ENCODE measurements around the gene PARD6B. TPM values are rescaled to one million over a fixed set of nuclear protein-coding genes. Genes with fewer than 3 reads are reported as not detected.
A peak's percentile ranks its signal among the peaks of the same experiment; 100 is the strongest.

The PARD6B gene
- total and polyA plus RNA-seq, 2 of the 13 experiments (the other 11 are each of a cell fraction or from before 2014, with no cell fraction given) = 6.9 to 22.2 TPM

DNA sequence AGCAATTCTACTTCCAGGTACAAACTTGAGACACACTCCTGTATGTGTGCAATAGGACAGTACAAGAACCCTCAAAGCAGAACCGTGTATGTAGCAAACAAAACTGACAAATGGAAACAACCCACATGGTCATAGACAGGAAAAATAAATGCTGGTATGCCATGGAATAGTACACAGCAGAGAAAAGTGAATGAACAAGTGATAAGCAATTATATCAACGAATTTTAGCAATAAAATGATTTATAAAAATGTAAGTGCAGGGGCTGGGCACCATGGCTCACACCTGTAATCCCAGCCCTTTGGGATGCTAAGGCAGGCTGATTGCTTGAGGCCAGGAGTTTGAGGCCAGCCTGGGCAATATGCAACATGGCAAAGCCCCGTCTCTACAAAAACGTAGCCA is 49.3 kb upstream of the PARD6B start (continued):
- TF ChIP-seq, protein P1, sequence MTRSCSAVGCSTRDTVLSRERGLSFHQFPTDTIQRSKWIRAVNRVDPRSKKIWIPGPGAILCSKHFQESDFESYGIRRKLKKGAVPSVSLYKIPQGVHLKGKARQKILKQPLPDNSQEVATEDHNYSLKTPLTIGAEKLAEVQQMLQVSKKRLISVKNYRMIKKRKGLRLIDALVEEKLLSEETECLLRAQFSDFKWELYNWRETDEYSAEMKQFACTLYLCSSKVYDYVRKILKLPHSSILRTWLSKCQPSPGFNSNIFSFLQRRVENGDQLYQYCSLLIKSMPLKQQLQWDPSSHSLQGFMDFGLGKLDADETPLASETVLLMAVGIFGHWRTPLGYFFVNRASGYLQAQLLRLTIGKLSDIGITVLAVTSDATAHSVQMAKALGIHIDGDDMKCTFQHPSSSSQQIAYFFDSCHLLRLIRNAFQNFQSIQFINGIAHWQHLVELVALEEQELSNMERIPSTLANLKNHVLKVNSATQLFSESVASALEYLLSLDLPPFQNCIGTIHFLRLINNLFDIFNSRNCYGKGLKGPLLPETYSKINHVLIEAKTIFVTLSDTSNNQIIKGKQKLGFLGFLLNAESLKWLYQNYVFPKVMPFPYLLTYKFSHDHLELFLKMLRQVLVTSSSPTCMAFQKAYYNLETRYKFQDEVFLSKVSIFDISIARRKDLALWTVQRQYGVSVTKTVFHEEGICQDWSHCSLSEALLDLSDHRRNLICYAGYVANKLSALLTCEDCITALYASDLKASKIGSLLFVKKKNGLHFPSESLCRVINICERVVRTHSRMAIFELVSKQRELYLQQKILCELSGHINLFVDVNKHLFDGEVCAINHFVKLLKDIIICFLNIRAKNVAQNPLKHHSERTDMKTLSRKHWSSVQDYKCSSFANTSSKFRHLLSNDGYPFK (CRISPR knock-in tag; IDR thresholded peaks at IDR 0.05; ENCODE audit: borderline replicate concordance) = no peak
- no peak for TF ChIP-seq KLF12 (CRISPR knock-in tag; IDR thresholded peaks at IDR 0.05; ENCODE audit: borderline replicate concordance)
- TF ChIP-seq, protein P2, sequence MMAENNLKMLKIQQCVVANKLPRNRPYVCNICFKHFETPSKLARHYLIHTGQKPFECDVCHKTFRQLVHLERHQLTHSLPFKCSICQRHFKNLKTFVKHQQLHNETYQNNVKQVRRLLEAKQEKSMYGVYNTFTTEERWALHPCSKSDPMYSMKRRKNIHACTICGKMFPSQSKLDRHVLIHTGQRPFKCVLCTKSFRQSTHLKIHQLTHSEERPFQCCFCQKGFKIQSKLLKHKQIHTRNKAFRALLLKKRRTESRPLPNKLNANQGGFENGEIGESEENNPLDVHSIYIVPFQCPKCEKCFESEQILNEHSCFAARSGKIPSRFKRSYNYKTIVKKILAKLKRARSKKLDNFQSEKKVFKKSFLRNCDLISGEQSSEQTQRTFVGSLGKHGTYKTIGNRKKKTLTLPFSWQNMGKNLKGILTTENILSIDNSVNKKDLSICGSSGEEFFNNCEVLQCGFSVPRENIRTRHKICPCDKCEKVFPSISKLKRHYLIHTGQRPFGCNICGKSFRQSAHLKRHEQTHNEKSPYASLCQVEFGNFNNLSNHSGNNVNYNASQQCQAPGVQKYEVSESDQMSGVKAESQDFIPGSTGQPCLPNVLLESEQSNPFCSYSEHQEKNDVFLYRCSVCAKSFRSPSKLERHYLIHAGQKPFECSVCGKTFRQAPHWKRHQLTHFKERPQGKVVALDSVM (CRISPR knock-in tag; IDR thresholded peaks at IDR 0.05) = 0 out of 2 replicates have a peak, but pooled peaks have one; percentile 9
- TF ChIP-seq ZNF83 (CRISPR knock-in tag; IDR thresholded peaks at IDR 0.05; ENCODE audit: borderline replicate concordance) = no peak
- no peak for TF ChIP-seq JUNB (CRISPR knock-in tag; IDR thresholded peaks at IDR 0.05; ENCODE audit: borderline replicate concordance)
- no peak for TF ChIP-seq ELF1 (CRISPR knock-in tag; IDR thresholded peaks at IDR 0.05)
- TF ChIP-seq ZNF24 (IDR thresholded peaks at IDR 0.05) = peak; percentile 79; the same call in 1 of the 2 replicates

DNA sequence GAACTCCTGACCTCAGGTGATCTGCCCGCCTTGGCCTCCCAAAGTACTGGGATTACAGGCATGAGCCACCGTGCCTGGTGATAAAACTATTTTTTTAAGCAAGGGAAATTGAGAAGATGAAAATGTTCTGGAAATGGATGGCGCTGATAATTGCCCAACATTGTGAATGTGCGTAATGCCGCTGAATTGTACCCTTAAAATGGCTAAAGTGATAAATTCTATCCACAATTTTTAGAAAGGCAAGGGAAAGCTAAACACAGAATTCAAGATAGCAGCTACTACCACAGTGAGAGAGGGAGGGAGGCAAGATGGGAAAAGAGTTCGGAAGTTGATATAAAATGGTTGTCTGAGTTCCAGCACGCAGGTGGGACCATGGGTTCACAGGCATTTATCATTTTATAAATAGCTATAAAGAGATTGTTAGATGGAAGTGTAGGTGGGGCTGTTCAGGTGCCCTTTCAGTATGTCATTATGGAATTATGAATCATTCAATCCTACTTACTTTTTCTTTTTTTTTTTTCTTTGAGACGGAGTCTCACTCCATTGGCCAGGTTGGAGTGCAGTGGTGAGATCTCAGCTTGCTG is 48.3 kb upstream of the PARD6B start:
- H3K4me2 ChIP-seq (ENCODE audit: low read depth, low read length) = no peak overlapping the region
- H2AFZ ChIP-seq (ENCODE audit: low read length) = no peak overlapping the region
- no peaks in the 10 kb centered on the region for H4K20me1 ChIP-seq (ENCODE audit: insufficient read depth, low read length)
- H3K27ac ChIP-seq (ENCODE audit: extremely low read length, insufficient read depth, low read length) = no peak overlapping the region
- no peak overlapping the region for H3K4me3 ChIP-seq (replicated peaks in 1 of 3; ENCODE audit: insufficient read depth in 1 of 3, low read depth in 2 of 3, low read length in 3 of 3)
- intact Hi-C loops (cut with micrococcal nuclease; ENCODE audit: unreplicated experiment) (no loop called here), in situ Hi-C loops (cut with HindIII; ENCODE audit: extremely low pct_ligation_motif_present, low pct_unique_long_range_greater_than_20kb) (no loop called here)
- FAIRE-seq = no peak
- ChIA-PET POLR2A (no interaction called here), CTCF (ENCODE audit: low intra/inter-chr PET ratio, low total read pairs) (no interaction called here)
- DNase-seq (ENCODE audit: low spot score) = no peak
- H3K9ac ChIP-seq (ENCODE audit: insufficient read depth, low read depth, low read length) = no peak overlapping the region
- no peak for ATAC-seq
- H3K27me3 ChIP-seq (ENCODE audit: control insufficient read depth in 1 of 2, insufficient read depth in 2 of 2, low read length in 2 of 2) = no peaks in the 10 kb centered on the region
- no peaks in the 10 kb centered on the region for H3K9me3 ChIP-seq (ENCODE audit: low read length)
- peaks cover 39% of the 10 kb centered on the region for H3K4me1 ChIP-seq (ENCODE audit: insufficient read depth, low read length)
- no peaks in the 10 kb centered on the region for H3K36me3 ChIP-seq (replicated peaks in 1 of 2; ENCODE audit: control insufficient read depth in 1 of 2, insufficient read depth in 2 of 2, low read length in 2 of 2)
- no peaks in the 10 kb centered on the region for H3K79me2 ChIP-seq (ENCODE audit: insufficient read depth, low read length)
- BruUV-seq (replicated peaks) = no TSS peak
- 74% methylated on average over 8 of the region's 8 CpGs for WGBS (ENCODE audit: low lambda C conversion rate)
- TF ChIP-seq, protein P3, sequence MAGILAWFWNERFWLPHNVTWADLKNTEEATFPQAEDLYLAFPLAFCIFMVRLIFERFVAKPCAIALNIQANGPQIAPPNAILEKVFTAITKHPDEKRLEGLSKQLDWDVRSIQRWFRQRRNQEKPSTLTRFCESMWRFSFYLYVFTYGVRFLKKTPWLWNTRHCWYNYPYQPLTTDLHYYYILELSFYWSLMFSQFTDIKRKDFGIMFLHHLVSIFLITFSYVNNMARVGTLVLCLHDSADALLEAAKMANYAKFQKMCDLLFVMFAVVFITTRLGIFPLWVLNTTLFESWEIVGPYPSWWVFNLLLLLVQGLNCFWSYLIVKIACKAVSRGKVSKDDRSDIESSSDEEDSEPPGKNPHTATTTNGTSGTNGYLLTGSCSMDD (CRISPR knock-in tag; IDR thresholded peaks at IDR 0.05) = no peak
- no peak for TF ChIP-seq ESRRA (CRISPR knock-in tag; IDR thresholded peaks at IDR 0.05; ENCODE audit: low read depth)
- TF ChIP-seq, protein P4, sequence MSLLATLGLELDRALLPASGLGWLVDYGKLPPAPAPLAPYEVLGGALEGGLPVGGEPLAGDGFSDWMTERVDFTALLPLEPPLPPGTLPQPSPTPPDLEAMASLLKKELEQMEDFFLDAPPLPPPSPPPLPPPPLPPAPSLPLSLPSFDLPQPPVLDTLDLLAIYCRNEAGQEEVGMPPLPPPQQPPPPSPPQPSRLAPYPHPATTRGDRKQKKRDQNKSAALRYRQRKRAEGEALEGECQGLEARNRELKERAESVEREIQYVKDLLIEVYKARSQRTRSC (CRISPR knock-in tag; IDR thresholded peaks at IDR 0.05; ENCODE audit: low read depth) = no peak
- TF ChIP-seq, protein P5, sequence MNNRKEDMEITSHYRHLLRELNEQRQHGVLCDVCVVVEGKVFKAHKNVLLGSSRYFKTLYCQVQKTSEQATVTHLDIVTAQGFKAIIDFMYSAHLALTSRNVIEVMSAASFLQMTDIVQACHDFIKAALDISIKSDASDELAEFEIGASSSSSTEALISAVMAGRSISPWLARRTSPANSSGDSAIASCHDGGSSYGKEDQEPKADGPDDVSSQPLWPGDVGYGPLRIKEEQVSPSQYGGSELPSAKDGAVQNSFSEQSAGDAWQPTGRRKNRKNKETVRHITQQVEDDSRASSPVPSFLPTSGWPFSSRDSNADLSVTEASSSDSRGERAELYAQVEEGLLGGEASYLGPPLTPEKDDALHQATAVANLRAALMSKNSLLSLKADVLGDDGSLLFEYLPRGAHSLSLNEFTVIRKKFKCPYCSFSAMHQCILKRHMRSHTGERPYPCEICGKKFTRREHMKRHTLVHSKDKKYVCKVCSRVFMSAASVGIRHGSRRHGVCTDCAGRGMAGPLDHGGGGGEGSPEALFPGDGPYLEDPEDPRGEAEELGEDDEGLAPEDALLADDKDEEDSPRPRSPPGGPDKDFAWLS (CRISPR knock-in tag; IDR thresholded peaks at IDR 0.05; ENCODE audit: borderline replicate concordance) = no peak

All from HepG2 (cell line).